Inflammatory macrophage treated with lipopolysaccharide for 4 hours (primary cell): ENCODE data around the gene AMTN.
"Not testable (repeated sequence)": the region's sequence is repeated elsewhere in the genome, so short reads cannot be mapped to it uniquely, and the experiment has no call there.

ENCODE experiments used
- DNase-seq: peaks from one replicate; pipeline ENCODE4 v3.0.0-alpha.2; 2020

Gene AMTN, protein sequence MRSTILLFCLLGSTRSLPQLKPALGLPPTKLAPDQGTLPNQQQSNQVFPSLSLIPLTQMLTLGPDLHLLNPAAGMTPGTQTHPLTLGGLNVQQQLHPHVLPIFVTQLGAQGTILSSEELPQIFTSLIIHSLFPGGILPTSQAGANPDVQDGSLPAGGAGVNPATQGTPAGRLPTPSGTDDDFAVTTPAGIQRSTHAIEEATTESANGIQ

GRCh38 chr4:70518269-70518668 is at the start of gene AMTN:
TSS of gene AMTN (plus strand) at chr4:70518569. CDS start at chr4:70518778, 209 bp downstream.
- no peak for DNase-seq

GRCh38 chr4:70471897-70472296 is 46.5 kb upstream of the AMTN start, which contains the start of gene MUC7:
TSS of gene MUC7 (plus strand) at chr4:70472197. CDS start at chr4:70474022, 1,825 bp downstream.
- no peak for DNase-seq

DNA sequence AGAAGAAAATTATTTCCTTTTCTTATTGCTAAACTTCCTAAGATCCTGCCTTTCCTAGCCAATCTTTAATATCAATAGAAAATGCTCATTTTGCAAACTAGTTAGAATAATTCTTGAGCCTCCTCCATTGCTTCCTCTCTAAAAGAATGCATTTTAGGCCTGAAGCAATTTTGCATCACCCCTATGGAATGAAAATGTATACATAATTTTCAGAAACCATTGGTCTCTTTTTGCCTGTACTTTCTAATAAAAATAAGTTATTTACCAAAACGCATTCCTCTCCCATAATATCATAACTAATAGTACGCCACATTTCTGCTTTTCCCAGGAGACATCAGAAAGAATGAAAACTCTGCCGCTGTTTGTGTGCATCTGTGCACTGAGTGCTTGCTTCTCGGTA is 44.7 kb upstream of the AMTN start:
- no peak for DNase-seq

- no peak for DNase-seq
Observed at GRCh38 chr4:70488748-70489147, 29.6 kb upstream of the AMTN start.

DNA sequence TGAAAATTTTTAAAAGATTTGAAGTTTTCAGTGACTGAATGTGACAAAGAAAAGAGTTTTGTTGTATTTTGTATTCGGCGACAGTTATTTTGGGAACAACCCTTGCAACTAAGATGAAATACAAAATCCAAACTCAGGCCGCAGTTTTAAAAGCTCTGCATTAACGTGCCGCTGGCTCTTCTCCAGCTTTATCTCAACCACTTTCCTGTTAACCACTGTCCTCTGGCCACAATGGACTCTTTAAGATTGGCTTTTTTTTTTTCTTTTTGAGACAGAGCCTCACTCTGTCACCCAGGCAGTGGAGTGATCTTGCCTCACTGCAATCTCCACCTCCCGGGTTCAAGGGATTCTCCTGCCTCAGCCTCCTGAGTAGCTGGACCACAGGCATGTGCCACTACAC is 22.1 kb upstream of the AMTN start:
- DNase-seq, result no peak

GRCh38 chr4:70501838-70502237 is 16.5 kb upstream of the AMTN start:
- DNase-seq, result not testable (repeated sequence)

DNA sequence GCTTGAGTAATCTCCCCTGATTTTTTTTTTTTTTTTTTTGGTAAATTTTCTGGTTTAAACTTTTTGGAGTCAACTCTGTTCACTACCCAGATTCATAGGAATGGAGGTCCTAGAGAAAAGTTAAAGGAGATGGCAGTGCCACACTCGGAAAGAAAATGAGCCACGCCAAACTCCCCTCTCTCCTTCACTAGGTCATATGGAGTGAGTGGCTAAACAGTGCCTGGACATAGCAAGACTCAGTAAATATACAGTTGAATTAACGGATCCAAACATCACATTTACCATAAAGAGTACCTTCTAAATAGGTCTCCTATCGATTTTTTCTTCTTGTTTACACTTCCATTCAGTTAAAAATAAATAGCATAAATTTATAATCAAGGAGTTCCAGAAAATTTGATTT is 13.6 kb upstream of the AMTN start:
- no peak for DNase-seq

- peak; percentile 36 for DNase-seq
Observed at GRCh38 chr4:70505151-70505748, 13.1 kb upstream of the AMTN start.

- no peak for DNase-seq
Observed at GRCh38 chr4:70508801-70509200, 9.6 kb upstream of the AMTN start.

DNA sequence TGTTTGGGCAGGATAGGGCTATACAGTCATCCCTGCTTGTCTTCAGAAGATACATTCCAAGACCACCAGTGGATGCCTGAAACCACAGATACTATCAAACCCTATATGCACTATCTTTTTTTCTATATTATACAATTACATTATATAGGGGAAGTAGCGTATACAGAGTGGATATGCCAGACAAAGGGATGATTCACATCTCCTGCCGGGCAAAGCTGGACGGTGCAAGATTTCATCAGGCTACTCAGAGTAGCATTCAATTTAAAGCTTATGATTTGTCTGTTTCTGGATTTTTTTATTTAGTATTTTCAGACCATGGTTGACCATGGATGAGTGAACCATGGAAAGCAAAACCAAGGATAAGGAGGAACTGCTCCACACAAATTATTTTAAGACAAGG is 7.0 kb upstream of the AMTN start:
- DNase-seq, result no peak

- no peak for DNase-seq
Observed at GRCh38 chr4:70515367-70516250, 2.8 kb upstream of the AMTN start.

GRCh38 chr4:70518716-70519115 is 347 bp downstream of the AMTN start:
- DNase-seq, result no peak

DNA sequence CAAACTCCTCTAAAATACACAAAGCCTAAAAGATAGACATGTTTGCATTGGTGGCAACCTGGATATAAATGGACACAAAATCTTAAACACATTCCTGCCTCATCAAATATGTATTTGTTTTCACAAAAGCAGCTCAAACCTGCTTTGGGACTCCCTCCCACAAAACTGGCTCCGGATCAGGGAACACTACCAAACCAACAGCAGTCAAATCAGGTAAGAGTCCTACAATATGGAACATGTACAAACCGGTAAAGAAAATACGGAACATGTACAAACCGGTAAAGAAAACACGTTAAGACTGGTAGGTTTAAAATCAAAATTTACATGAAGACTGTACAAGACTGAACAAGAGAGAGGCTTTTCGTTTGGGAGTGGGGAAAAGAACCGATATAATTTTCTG is 4.3 kb downstream of the AMTN start:
- no peak for DNase-seq

DNA sequence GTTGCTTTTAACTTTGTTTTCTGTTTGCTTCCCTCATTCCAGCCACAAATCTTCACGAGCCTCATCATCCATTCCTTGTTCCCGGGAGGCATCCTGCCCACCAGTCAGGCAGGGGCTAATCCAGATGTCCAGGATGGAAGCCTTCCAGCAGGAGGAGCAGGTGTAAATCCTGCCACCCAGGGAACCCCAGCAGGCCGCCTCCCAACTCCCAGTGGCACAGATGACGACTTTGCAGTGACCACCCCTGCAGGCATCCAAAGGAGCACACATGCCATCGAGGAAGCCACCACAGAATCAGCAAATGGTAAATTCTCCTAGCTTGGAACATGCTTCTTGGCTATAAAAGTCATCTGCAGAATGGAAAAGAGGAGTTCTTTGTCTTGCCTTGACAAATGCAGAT is 12.6 kb downstream of the AMTN start:
- no peak for DNase-seq

DNA sequence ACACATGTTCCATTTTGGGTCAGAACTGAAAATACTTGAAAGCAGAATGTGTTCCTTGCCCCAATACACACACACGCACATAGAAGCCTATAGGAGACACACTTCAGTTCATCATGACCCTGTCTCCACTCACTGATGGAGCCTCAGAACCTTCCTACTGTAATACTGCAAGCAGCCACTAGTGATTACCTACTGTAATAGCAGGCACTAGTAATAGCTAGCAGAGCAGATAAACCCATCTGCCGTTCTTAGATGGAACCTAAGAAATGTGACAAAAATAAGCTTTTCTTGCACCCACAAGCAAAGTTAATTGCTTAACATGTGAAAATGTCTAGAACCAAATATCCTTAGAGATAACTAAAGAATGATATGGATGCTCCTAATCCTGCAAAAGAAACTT is 13.6 kb downstream of the AMTN start:
- DNase-seq, result no peak

GRCh38 chr4:70533211-70533610 is 14.8 kb downstream of the AMTN start:
- DNase-seq, result no peak

GRCh38 chr4:70533791-70534190 is 15.4 kb downstream of the AMTN start:
- no peak for DNase-seq

DNA sequence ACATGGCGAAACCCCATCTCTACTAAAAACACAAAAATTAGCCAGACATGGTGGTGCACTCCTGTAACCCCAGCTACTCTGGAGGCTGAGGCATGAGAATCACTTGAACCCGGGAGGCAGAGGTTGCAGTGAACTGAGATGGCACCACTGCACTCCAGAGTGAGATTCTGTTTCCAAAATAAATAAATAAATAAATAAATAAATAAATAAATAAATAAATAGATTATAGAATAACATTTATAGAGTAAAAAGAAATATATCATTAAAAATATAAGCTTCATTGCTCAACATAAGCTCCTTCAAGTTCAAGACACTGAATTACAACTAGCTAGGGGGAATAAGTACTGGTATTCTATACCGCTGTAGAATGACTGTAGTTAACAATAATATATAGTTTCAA is 16.5 kb downstream of the AMTN start:
- DNase-seq, result not testable (repeated sequence)

DNA sequence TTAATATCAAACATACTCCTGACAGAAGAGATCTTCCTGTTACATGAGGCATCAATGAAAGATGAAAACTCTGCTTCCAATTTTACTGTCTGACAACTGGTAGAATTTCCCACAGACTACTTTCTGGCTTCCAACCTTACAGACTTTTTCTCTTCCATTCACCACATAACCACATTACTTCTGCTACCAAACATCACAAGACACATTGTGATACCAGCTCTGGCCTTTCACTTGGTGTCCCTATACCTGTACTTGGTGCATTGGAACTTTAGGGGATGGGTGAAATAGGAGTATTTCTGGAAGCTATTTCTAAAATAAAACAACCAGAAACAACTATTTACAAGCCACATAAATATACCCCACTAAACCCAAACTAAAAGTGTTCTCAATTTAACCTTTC is 20.5 kb downstream of the AMTN start:
- no peak for DNase-seq

DNA sequence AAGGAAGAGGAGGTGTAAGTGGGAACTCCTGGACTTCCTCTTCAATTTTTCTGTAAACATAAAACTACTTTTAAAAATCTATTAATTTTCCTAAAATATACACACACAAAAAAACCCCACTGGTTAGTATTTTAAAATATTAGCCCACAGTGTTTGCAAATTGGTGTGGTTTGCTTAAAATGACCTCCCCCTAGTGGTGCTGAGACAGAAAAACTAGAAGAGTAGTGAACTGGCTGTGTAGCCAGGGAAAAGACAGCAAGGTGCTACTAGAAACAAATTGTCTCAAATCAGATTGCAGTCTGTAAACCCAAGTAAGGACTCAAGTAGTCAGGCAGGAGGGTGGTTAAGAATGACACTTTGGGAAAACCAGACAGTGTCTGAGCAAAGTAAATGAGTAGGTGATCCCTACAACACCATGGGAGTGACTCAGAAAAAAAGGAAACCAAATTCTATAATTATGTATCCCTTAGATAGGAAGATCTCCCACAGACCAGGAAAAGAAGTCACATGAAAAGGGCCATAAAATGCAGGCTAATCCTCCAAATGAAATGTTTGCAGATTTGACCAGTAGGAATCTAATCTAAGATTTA is 26.0 kb downstream of the AMTN start:
- DNase-seq, result peak; percentile 1

GRCh38 chr4:70556856-70557255 is 38.5 kb downstream of the AMTN start:
- DNase-seq, result no peak

GRCh38 chr4:70559211-70559830 is 41.0 kb downstream of the AMTN start:
- DNase-seq, result peak; percentile 44

DNA sequence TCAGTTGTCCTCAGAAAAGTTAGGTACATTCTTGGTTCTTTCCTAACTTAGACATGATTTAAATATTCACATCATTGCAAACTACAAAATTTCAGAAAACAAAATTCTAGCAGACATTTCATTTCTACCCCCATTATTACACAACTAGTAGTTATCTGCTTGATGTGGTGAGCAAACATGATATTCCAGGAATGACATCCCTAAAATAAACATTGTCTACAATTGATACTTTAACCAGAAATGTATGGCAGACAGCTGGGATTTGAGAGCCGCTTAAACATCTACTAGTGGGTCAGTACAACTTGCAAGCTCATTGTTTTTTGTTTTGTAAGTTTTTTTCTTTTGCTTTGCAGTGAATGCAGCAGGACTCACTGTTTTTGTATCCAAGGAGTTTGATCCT is 41.6 kb downstream of the AMTN start:
- DNase-seq, result no peak
